Nephron progenitor cell (in vitro differentiated cells): ENCODE measurements around the gene C11orf97.

Experiments used
- DNase-seq: peaks from one replicate; pipeline ENCODE4 v3.0.0; 2021
- H3K27ac Mint-ChIP-seq: 2 replicates; pipeline ENCODE4 v1.8.0; 2021; ENCODE audit warnings: mild to moderate bottlenecking, moderate library complexity, mixed read lengths
- H3K27me3 Mint-ChIP-seq: 2 replicates; pipeline ENCODE4 v1.8.0; 2021; ENCODE audit warnings: mild to moderate bottlenecking, low read depth, mixed read lengths; ENCODE audit not compliant: poor library complexity
- H3K36me3 Mint-ChIP-seq: 2 replicates; pipeline ENCODE4 v1.8.0; 2021; ENCODE audit warnings: low read depth, mixed read lengths
- H3K4me1 Mint-ChIP-seq: 2 replicates; pipeline ENCODE4 v1.8.0; 2021; ENCODE audit warnings: mixed read lengths
- H3K4me3 Mint-ChIP-seq: 2 replicates; pipeline ENCODE4 v1.8.0; 2021; ENCODE audit warnings: mild to moderate bottlenecking, moderate library complexity, mixed read lengths
- H3K9me3 Mint-ChIP-seq: 2 replicates; pipeline ENCODE4 v1.8.0; 2021; ENCODE audit warnings: mild to moderate bottlenecking, moderate library complexity, mixed read lengths
- CTCF ChIP-seq: fragments of 200-600 bp; sonication (generic); IDR thresholded peaks from 2 replicates; pipeline ENCODE4 v1.5.0; 2021; ENCODE audit warnings: antibody characterized with exemption

The C11orf97 gene

GRCh38 chr11:94559361-94559760 is 47.1 kb downstream of the C11orf97 start:
- peaks cover 5% of the 10 kb centered on the region for H3K27me3 Mint-ChIP-seq
- no peak overlapping the region for H3K27ac Mint-ChIP-seq
- TF ChIP-seq CTCF = no peak
- H3K36me3 Mint-ChIP-seq = no peaks in the 10 kb centered on the region
- peaks cover 9% of the 10 kb centered on the region for H3K4me1 Mint-ChIP-seq
- no peak for DNase-seq
- no peaks in the 10 kb centered on the region for H3K9me3 Mint-ChIP-seq
- no peak overlapping the region for H3K4me3 Mint-ChIP-seq

GRCh38 chr11:94560834-94561233 is 48.6 kb downstream of the C11orf97 start:
- peaks cover 5% of the 10 kb centered on the region for H3K27me3 Mint-ChIP-seq
- peaks cover 9% of the 10 kb centered on the region for H3K4me1 Mint-ChIP-seq
- TF ChIP-seq CTCF = no peak
- H3K27ac Mint-ChIP-seq = no peak overlapping the region
- no peaks in the 10 kb centered on the region for H3K36me3 Mint-ChIP-seq
- H3K9me3 Mint-ChIP-seq = no peaks in the 10 kb centered on the region
- no peak for DNase-seq
- H3K4me3 Mint-ChIP-seq = no peak overlapping the region

GRCh38 chr11:94563176-94563847 is 51.1 kb downstream of the C11orf97 start:
- Mint-ChIP-seq H3K4me1 (peaks cover 9% of the 10 kb centered on the region), H3K4me3 (no peak overlapping the region), H3K36me3 (no peaks in the 10 kb centered on the region), H3K27ac (no peak overlapping the region), H3K27me3 (peaks cover 5% of the 10 kb centered on the region), H3K9me3 (no peaks in the 10 kb centered on the region)
- DNase-seq = no peak
- no peak for TF ChIP-seq CTCF

GRCh38 chr11:94563848-94564467 is 51.7 kb downstream of the C11orf97 start:
- H3K9me3 Mint-ChIP-seq = no peaks in the 10 kb centered on the region
- H3K4me1 Mint-ChIP-seq = peaks cover 9% of the 10 kb centered on the region
- H3K4me3 Mint-ChIP-seq = no peak overlapping the region
- H3K27me3 Mint-ChIP-seq = peaks cover 5% of the 10 kb centered on the region
- H3K36me3 Mint-ChIP-seq = no peaks in the 10 kb centered on the region
- no peak for TF ChIP-seq CTCF
- DNase-seq = no peak
- H3K27ac Mint-ChIP-seq = no peak overlapping the region

- no peak within 1 kb of the TSS for H3K4me3 Mint-ChIP-seq
- no peak for DNase-seq
- peaks cover 3% of the 10 kb centered on the region for H3K27me3 Mint-ChIP-seq
- H3K9me3 Mint-ChIP-seq = peaks cover 1% of the 10 kb centered on the region
- no peaks in the 10 kb centered on the region for H3K36me3 Mint-ChIP-seq
- H3K27ac Mint-ChIP-seq = no peak within 1 kb of the TSS
- peaks cover 9% of the 10 kb centered on the region for H3K4me1 Mint-ChIP-seq
- no peak for TF ChIP-seq CTCF
These were observed 55.0 kb downstream of the C11orf97 start, which contains the start of gene PIWIL4 for GRCh38 chr11:94567181-94567670. Gene PIWIL4, plus strand, starts transcription at chr11:94567368. Its CDS starts 151 bp downstream, at chr11:94567519.
